PC-9 (cell line): Measurements from ENCODE around the gene NOX5. TPM values are rescaled to one million over a fixed set of nuclear protein-coding genes. Genes with fewer than 3 reads are reported as not detected.

Experiments
- BruUV-seq: library from RNA; stranded (reverse); fragments of 400-500 nt; replicated peaks from 2 replicates; lab custom pipeline; 2021; lab: Mats Ljungman, UMichigan
- CTCF ChIA-PET: fragments of 300-600 bp; sonication (Branson Sonifier 250); formaldehyde crosslinking; loops from one replicate; lab custom pipeline; 2022; ENCODE audit warnings: antibody characterized with exemption; lab: Charles Lee
- POLR2A ChIA-PET: fragments of 300-600 bp; sonication (Branson Sonifier 250); formaldehyde crosslinking; loops from one replicate; lab custom pipeline; 2022; ENCODE audit warnings: antibody characterized with exemption; ENCODE audit not compliant: unreplicated experiment; lab: Charles Lee
- DNase-seq, 2 experiments: peaks; one replicate each; pipeline versions ENCODE4 v3.0.0 to v3.0.0-alpha.2; 2015 to 2022; ENCODE audit warnings: mixed read lengths in 1 of 2
- H2AFZ ChIP-seq: fragments of 200-600 bp; sonication (generic); 2 replicates; pipeline ENCODE4 v1.8.1; 2017; ENCODE audit warnings: antibody characterized with exemption
- H3F3A ChIP-seq: fragments of 200-600 bp; sonication (generic); 2 replicates; pipeline ENCODE4 v1.8.1; 2017; ENCODE audit warnings: antibody characterized with exemption, mild to moderate bottlenecking, low read depth; ENCODE audit not compliant: insufficient read depth
- H3K27ac ChIP-seq: fragments of 200-600 bp; sonication (generic); 2 replicates; pipeline ENCODE4 v1.6.1; 2016; ENCODE audit warnings: mixed run types
- H3K27me3 ChIP-seq: fragments of 200-600 bp; sonication (generic); 2 replicates; pipeline ENCODE4 v1.6.1; 2016; ENCODE audit warnings: low read depth, mixed run types; ENCODE audit not compliant: insufficient read depth
- H3K36me3 ChIP-seq: fragments of 200-600 bp; sonication (generic); 2 replicates; pipeline ENCODE4 v1.6.1; 2016; ENCODE audit warnings: low read depth, mixed run types
- H3K4me1 ChIP-seq: fragments of 200-600 bp; sonication (generic); replicated peaks from 2 replicates; pipeline ENCODE4 v1.6.1; 2016; ENCODE audit warnings: mixed run types; ENCODE audit not compliant: insufficient read depth
- H3K4me2 ChIP-seq: fragments of 200-600 bp; sonication (generic); 2 replicates; pipeline ENCODE4 v1.6.1; 2017; ENCODE audit warnings: mixed run types
- H3K4me3 ChIP-seq: fragments of 200-600 bp; sonication (generic); 2 replicates; pipeline ENCODE4 v1.6.1; 2016; ENCODE audit warnings: mixed run types
- H3K79me2 ChIP-seq: fragments of 200-600 bp; sonication (generic); 2 replicates; pipeline ENCODE4 v1.6.1; 2017; ENCODE audit warnings: low read depth, mixed run types
- H3K9me2 ChIP-seq: fragments of 200-600 bp; sonication (generic); 2 replicates; pipeline ENCODE4 v1.8.1; 2017; ENCODE audit warnings: mild to moderate bottlenecking; ENCODE audit not compliant: insufficient read depth
- H3K9me3 ChIP-seq: fragments of 200-600 bp; sonication (generic); 2 replicates; pipeline ENCODE4 v1.8.1; 2016; ENCODE audit warnings: low read depth; ENCODE audit not compliant: insufficient read depth
- H4K20me1 ChIP-seq: fragments of 200-600 bp; sonication (generic); 2 replicates; pipeline ENCODE4 v1.8.1; 2017; ENCODE audit not compliant: insufficient read depth
- CTCF ChIP-seq: fragments of 200-600 bp; sonication (generic); conservative IDR thresholded peaks from 2 replicates; pipeline ENCODE4 v1.6.1; 2017; ENCODE audit warnings: mixed run types, antibody characterized with exemption, mild to moderate bottlenecking, moderate library complexity
- EZH2 ChIP-seq: fragments of 200-600 bp; sonication (generic); IDR thresholded peaks from 2 replicates; pipeline ENCODE4 v1.8.0; 2017; ENCODE audit warnings: antibody characterized with exemption, low read depth
- intact Hi-C: fragments of 100-400 bp; cut with micrococcal nuclease; formaldehyde crosslinking; loops from one replicate; pipeline ENCODE4 v1.10.0; 2022; ENCODE audit not compliant: unreplicated experiment
- total RNA-seq: library from RNA; stranded (reverse); gene quantifications from 2 replicates; pipeline ENCODE4 v1.2.3, GENCODE V29; 2021

The NOX5 gene
- total RNA-seq, 1 experiment from 2014 or later = 1.5 TPM

DNA sequence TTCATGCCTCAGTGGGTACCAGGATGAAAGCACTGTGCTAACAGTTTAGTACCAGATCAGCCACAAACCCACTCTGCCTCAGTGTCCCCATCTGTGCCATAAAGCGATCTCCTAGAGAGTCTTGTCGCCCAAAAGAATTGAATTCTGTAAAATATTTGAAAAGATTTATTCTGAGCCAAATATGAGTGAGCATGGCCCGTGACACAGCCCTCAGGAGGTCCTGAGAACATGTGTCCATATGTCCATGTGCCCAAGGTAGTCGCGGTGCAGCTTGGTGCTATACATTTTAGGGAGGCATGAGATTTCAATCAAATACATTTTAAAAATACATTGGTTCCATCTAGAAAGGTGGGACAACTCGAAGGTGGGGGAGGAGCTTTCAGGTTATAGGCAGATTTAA lies 15.4 kb upstream of the NOX5 start:
- Histone ChIP-seq H3K4me2 (no peak overlapping the region), H2AFZ (no peak overlapping the region), H3K4me1 (no peaks in the 10 kb centered on the region), H3K36me3 (no peaks in the 10 kb centered on the region), H3K9me3 (no peaks in the 10 kb centered on the region), H3K4me3 (no peak overlapping the region), H4K20me1 (no peaks in the 10 kb centered on the region), H3K27me3 (no peaks in the 10 kb centered on the region), H3F3A (no peaks in the 10 kb centered on the region), H3K27ac (no peak overlapping the region), H3K9me2 (no peaks in the 10 kb centered on the region), H3K79me2 (no peaks in the 10 kb centered on the region)
- no TSS peak for BruUV-seq
- intact Hi-C loops = no loop called here
- POLR2A ChIA-PET = no interaction called here
- DNase-seq = no peak
- CTCF ChIA-PET = no interaction called here
- TF ChIP-seq CTCF (no peak), EZH2 (no peak)

DNA sequence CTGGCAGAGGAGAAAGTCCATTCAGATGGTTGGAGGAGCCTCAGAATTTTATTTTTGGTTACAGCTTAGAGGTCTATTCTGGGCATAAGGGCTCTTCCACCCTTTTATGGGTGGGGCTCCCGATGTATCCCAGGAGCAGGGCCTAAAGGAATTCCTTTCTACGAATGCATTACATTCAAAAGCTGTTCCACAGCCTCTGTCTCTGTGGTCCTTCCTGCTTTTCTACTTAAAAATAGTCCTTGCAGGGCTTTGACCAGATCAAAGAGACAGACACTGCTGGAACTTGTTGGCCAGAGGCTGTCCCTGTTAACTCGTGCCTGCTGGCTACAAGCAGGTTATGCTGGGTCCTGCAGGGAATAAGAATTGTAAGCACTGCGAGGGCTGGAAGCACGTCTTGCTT lies 14.4 kb upstream of the NOX5 start:
- Histone ChIP-seq H3K4me3 (no peak overlapping the region), H3K27me3 (no peaks in the 10 kb centered on the region), H2AFZ (no peak overlapping the region), H3F3A (no peaks in the 10 kb centered on the region), H3K27ac (no peak overlapping the region), H3K79me2 (no peaks in the 10 kb centered on the region), H3K4me1 (no peaks in the 10 kb centered on the region), H4K20me1 (no peaks in the 10 kb centered on the region), H3K4me2 (no peak overlapping the region), H3K9me2 (no peaks in the 10 kb centered on the region), H3K9me3 (no peaks in the 10 kb centered on the region), H3K36me3 (no peaks in the 10 kb centered on the region)
- ChIA-PET CTCF (no interaction called here), POLR2A (no interaction called here)
- no peak for TF ChIP-seq CTCF
- TF ChIP-seq EZH2 = no peak
- intact Hi-C loops = no loop called here
- no TSS peak for BruUV-seq
- no peak for DNase-seq

GRCh38 chr15:69000725-69001503 lies 13.6 kb upstream of the NOX5 start:
- ChIA-PET POLR2A (no interaction called here), CTCF (no interaction called here)
- Histone ChIP-seq H3K9me3 (no peaks in the 10 kb centered on the region), H3K4me1 (no peaks in the 10 kb centered on the region), H3K79me2 (no peaks in the 10 kb centered on the region), H3K4me2 (no peak overlapping the region), H3K27me3 (no peaks in the 10 kb centered on the region), H4K20me1 (no peaks in the 10 kb centered on the region), H2AFZ (no peak overlapping the region), H3K27ac (no peak overlapping the region), H3K36me3 (no peaks in the 10 kb centered on the region), H3K4me3 (no peak overlapping the region), H3F3A (no peaks in the 10 kb centered on the region), H3K9me2 (no peaks in the 10 kb centered on the region)
- intact Hi-C loops = no loop called here
- DNase-seq = no peak
- no TSS peak for BruUV-seq
- TF ChIP-seq CTCF (no peak), EZH2 (no peak)
